Smooth muscle cell (in vitro differentiated cells): Measurements from ENCODE around the gene TXNDC2. TPM values are rescaled to one million over a fixed set of nuclear protein-coding genes. Genes with fewer than 3 reads are reported as not detected.

Experiments used
- DNase-seq: peaks from one replicate; lab custom pipeline; 2025; ENCODE audit not compliant: unreplicated experiment; lab: John Stamatoyannopoulos, UW
- H2AFZ ChIP-seq: fragments of 200-600 bp; sonication (generic); 2 replicates; pipeline ENCODE4 v1.6.0; 2016; ENCODE audit warnings: antibody characterized with exemption, low read depth, mild to moderate bottlenecking
- H3F3A ChIP-seq: fragments of 200-600 bp; sonication (generic); 2 replicates; pipeline ENCODE4 v1.6.0; 2017; ENCODE audit warnings: antibody characterized with exemption, low read depth
- H3K27ac ChIP-seq: fragments of 200-600 bp; sonication (generic); 2 replicates; pipeline ENCODE4 v1.5.1; 2016; ENCODE audit warnings: low read depth, mild to moderate bottlenecking
- H3K27me3 ChIP-seq: fragments of 200-600 bp; sonication (generic); 2 replicates; pipeline ENCODE4 v1.6.1; 2016; ENCODE audit warnings: low read depth, mild to moderate bottlenecking
- H3K36me3 ChIP-seq: fragments of 200-600 bp; sonication (generic); 2 replicates; pipeline ENCODE4 v1.5.1; 2016; ENCODE audit warnings: low read depth
- H3K4me1 ChIP-seq: fragments of 200-600 bp; sonication (generic); 2 replicates; pipeline ENCODE4 v1.5.1; 2016; ENCODE audit warnings: low read depth
- H3K4me2 ChIP-seq: fragments of 200-600 bp; sonication (generic); 2 replicates; pipeline ENCODE4 v1.6.0; 2016; ENCODE audit warnings: mild to moderate bottlenecking
- H3K4me3 ChIP-seq: fragments of 200-600 bp; sonication (generic); 2 replicates; pipeline ENCODE4 v1.5.1; 2016; ENCODE audit warnings: mild to moderate bottlenecking
- H3K79me2 ChIP-seq: fragments of 200-600 bp; sonication (generic); 2 replicates; pipeline ENCODE4 v1.6.0; 2016; ENCODE audit warnings: low read depth, mild to moderate bottlenecking
- H3K9ac ChIP-seq: fragments of 200-600 bp; sonication (generic); 2 replicates; pipeline ENCODE4 v1.6.0; 2016; ENCODE audit warnings: low read depth
- H3K9me3 ChIP-seq: fragments of 200-600 bp; sonication (generic); replicated peaks from 2 replicates; pipeline ENCODE4 v1.5.1; 2016; ENCODE audit warnings: low read depth
- H4K20me1 ChIP-seq: fragments of 200-600 bp; sonication (generic); 2 replicates; pipeline ENCODE4 v1.6.0; 2016; ENCODE audit warnings: low read depth
- WGBS: methylation state at CpG from one replicate; pipeline ENCODE4 v1.1.7; 2016; ENCODE audit warnings: low lambda C conversion rate; 5-methylcytosine and 5-hydroxymethylcytosine counted together
- polyA plus RNA-seq: library from polyadenylated mRNA; unstranded; fragments of >200 nt; fragmentation: Nextera tagmentation; extraction: Ambion mirVana; gene quantifications from 2 replicates; pipeline ENCODE4 v1.2.1, GENCODE V29; 2016
- total RNA-seq: library from RNA; depleted of rRNA; stranded (reverse); fragments of >200 nt; gene quantifications from 2 replicates; pipeline ENCODE4 v1.2.3, GENCODE V29; 2014
- TF ChIP-seq, protein P1 (sequence below): fragments of 200-600 bp; sonication (generic); IDR thresholded peaks from 2 replicates; pipeline ENCODE4 v1.5.1; 2017; ENCODE audit warnings: borderline replicate concordance, mild to moderate bottlenecking, antibody characterized with exemption; ENCODE audit not compliant: insufficient read depth, poor library complexity, severe bottlenecking

Gene TXNDC2
- total and polyA plus RNA-seq, 2 experiments from 2014 or later: 0.58 TPM; not detected in 1

DNA sequence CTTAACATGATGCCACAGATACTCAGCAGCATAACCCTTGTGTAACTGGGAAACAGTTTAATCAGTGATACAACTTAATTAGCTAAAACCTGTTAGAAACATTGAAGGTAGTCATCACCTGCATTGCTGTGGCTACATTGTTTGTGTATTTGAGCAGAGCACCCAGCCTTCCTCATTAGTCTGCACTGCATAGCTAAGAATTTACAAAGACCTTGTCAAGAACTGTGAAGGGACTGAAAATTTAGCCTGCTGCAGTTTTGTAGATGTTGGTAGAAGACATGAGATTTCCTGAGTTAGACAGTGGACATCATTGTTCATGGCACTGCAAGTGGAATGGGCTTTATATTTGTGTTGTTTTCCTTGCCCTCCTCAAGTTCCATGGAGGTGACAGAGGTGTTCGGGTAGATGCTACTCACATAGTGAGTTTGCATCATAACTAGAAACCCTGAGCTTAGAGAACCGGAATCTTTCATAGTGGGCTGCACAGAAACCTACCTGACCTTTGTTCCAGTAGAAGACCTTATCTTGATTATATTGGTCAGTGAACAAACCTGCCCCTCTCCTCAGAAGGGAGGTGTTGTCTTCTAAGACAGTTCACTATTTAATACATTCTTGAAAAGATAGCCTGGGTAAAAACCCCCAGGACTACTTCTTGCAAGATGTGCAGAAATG, 40.6 kb downstream of the TXNDC2 start:
- H3K36me3 ChIP-seq: no peaks in the 10 kb centered on the region
- H3K4me3 ChIP-seq: no peak overlapping the region
- peak overlapping the region; percentile 48 for H3K27ac ChIP-seq
- H4K20me1 ChIP-seq: peaks cover 100% of the 10 kb centered on the region
- peaks cover 72% of the 10 kb centered on the region for H3K4me1 ChIP-seq
- H3K27me3 ChIP-seq: no peaks in the 10 kb centered on the region
- TF ChIP-seq, protein P1, sequence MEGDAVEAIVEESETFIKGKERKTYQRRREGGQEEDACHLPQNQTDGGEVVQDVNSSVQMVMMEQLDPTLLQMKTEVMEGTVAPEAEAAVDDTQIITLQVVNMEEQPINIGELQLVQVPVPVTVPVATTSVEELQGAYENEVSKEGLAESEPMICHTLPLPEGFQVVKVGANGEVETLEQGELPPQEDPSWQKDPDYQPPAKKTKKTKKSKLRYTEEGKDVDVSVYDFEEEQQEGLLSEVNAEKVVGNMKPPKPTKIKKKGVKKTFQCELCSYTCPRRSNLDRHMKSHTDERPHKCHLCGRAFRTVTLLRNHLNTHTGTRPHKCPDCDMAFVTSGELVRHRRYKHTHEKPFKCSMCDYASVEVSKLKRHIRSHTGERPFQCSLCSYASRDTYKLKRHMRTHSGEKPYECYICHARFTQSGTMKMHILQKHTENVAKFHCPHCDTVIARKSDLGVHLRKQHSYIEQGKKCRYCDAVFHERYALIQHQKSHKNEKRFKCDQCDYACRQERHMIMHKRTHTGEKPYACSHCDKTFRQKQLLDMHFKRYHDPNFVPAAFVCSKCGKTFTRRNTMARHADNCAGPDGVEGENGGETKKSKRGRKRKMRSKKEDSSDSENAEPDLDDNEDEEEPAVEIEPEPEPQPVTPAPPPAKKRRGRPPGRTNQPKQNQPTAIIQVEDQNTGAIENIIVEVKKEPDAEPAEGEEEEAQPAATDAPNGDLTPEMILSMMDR: no peak
- H3K4me2 ChIP-seq: peak overlapping the region; percentile 43
- H3F3A ChIP-seq: peaks cover 6% of the 10 kb centered on the region
- no peak overlapping the region for H2AFZ ChIP-seq
- H3K79me2 ChIP-seq: peaks cover 100% of the 10 kb centered on the region
- H3K9me3 ChIP-seq: no peaks in the 10 kb centered on the region
- DNase-seq: no peak
- H3K9ac ChIP-seq: no peak overlapping the region
- WGBS: 86% methylated on average over 2 of the region's 2 CpGs

DNA sequence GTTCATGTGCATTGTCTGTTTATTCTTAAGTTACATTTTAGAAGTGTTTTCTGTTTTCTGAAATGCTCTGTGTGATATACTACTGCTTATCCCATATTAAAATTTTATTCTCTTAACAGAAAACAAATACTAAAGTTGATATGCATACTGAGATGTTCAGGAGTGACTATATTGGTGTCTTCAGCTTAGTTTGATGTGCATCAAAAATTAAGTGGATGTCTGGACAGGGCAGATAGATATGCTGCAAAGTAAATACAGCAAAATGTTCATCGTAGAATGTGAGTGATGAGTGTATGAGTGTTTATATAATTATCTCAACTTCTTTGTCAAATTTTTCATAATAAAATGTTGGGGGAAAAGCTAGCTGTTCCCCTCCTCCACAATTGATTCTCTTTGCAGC, 41.2 kb downstream of the TXNDC2 start:
- Histone ChIP-seq H3K79me2 (peaks cover 100% of the 10 kb centered on the region), H3K36me3 (no peaks in the 10 kb centered on the region), H3F3A (peaks cover 5% of the 10 kb centered on the region), H3K4me2 (peak overlapping the region; percentile 43), H3K27ac (peak overlapping the region; percentile 48), H3K27me3 (no peaks in the 10 kb centered on the region), H3K4me1 (peaks cover 72% of the 10 kb centered on the region), H4K20me1 (peaks cover 100% of the 10 kb centered on the region), H3K9ac (no peak overlapping the region), H3K9me3 (no peaks in the 10 kb centered on the region), H2AFZ (no peak overlapping the region), H3K4me3 (no peak overlapping the region)
- TF ChIP-seq, protein P1: no peak
- no peak for DNase-seq
- 86% methylated on average over 1 of the region's 1 CpG for WGBS

DNA sequence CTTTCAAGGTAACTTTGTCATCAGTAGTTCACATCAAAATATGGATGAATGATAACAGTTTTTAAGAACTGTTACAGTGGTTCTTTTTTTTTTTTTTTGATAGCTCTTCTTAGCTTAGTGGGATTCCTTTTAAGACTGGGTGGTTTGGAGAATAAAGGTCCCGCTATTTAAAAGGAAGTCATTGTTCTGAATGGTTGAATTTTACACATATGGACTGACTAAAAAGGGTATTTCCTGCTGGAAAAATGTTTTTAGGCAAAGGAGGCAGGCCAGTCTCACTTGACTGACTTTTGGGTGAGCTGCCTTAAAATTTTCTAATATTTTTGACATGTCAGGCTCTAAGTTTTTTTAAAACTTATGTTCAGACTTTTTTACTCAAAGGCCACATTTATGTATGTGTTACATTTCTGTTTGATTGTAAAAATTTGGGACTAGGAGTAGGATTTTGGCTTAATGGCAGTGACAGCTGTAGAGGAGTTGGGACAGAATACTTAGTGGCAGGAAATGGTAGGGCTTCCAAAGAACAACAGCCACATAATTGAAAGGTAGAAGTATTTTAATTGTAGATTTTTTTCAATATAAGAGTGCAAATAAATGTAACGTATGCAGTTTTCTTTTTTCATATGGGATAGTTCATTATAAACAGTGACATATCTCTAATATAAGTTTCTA, 41.8 kb downstream of the TXNDC2 start:
- Histone ChIP-seq H3F3A (no peaks in the 10 kb centered on the region), H3K4me3 (no peak overlapping the region), H3K79me2 (peaks cover 100% of the 10 kb centered on the region), H3K9me3 (no peaks in the 10 kb centered on the region), H3K27ac (peak overlapping the region; percentile 48), H3K4me1 (peaks cover 67% of the 10 kb centered on the region), H4K20me1 (peaks cover 100% of the 10 kb centered on the region), H3K4me2 (peak overlapping the region; percentile 43), H3K27me3 (no peaks in the 10 kb centered on the region), H3K9ac (no peak overlapping the region), H3K36me3 (no peaks in the 10 kb centered on the region), H2AFZ (no peak overlapping the region)
- 77% methylated on average over 2 of the region's 2 CpGs for WGBS
- no peak for DNase-seq
- TF ChIP-seq, protein P1: no peak
